Activated CD8-positive, alpha-beta T cell treated with anti-CD3 and anti-CD28 coated beads for 36 hours (primary cell): ENCODE measurements around the gene SMC5. TPM values are rescaled to one million over a fixed set of nuclear protein-coding genes. Genes with fewer than 3 reads are reported as not detected.

Experiments
- ATAC-seq: fragments of 200-7000 bp; cut with Tn5 transposase; one replicate; pipeline ENCODE4 v1.10.0; 2021; ENCODE audit warnings: mild to moderate bottlenecking, moderate library complexity
- CTCF ChIA-PET: fragments of 350-600 bp; sonication (Branson Sonifier 250); formaldehyde crosslinking; loops from one replicate; lab custom pipeline; 2021; ENCODE audit warnings: antibody characterized with exemption; lab: Charles Lee
- POLR2A ChIA-PET: fragments of 350-600 bp; sonication (Branson Sonifier 250); formaldehyde crosslinking; loops from one replicate; lab custom pipeline; 2021; ENCODE audit warnings: antibody characterized with exemption; lab: Charles Lee
- DNase-seq: peaks from one replicate; pipeline ENCODE4 v3.0.0-alpha.2; 2020
- H3K27ac Mint-ChIP-seq: one replicate; pipeline ENCODE4 v1.8.0; 2021; ENCODE audit warnings: mild to moderate bottlenecking, mixed read lengths
- H3K27me3 Mint-ChIP-seq: one replicate; pipeline ENCODE4 v1.8.0; 2021; ENCODE audit warnings: mixed read lengths
- H3K36me3 Mint-ChIP-seq: one replicate; pipeline ENCODE4 v1.8.0; 2021; ENCODE audit warnings: low read depth, mixed read lengths
- H3K4me1 Mint-ChIP-seq: one replicate; pipeline ENCODE4 v1.8.0; 2021; ENCODE audit warnings: low read depth, mixed read lengths
- H3K4me3 Mint-ChIP-seq: one replicate; pipeline ENCODE4 v1.8.0; 2021; ENCODE audit warnings: mild to moderate bottlenecking, moderate library complexity, mixed read lengths
- H3K9me3 Mint-ChIP-seq: one replicate; pipeline ENCODE4 v1.8.0; 2021; ENCODE audit warnings: mixed read lengths
- CTCF ChIP-seq: fragments of 200-600 bp; IDR thresholded peaks from one replicate; pipeline ENCODE4 v1.8.0; 2022; ENCODE audit warnings: antibody characterized with exemption, mild to moderate bottlenecking
- intact Hi-C: fragments of 100-400 bp; cut with micrococcal nuclease; formaldehyde crosslinking; loops from one replicate; pipeline ENCODE4 v1.10.0; 2022
- total RNA-seq, 2 experiments: library from RNA; stranded (reverse); gene quantifications; one replicate each; pipeline ENCODE4 v1.2.3, GENCODE V29; 2021

Gene SMC5
- total RNA-seq, 2 experiments from 2014 or later: 30.9 to 32.0 TPM

GRCh38 chr9:70257991-70258691, 637 bp upstream of the SMC5 start:
- H3K9me3 Mint-ChIP-seq: no peaks in the 10 kb centered on the region
- peak overlapping the region; percentile 93 for H3K4me3 Mint-ChIP-seq
- no peak for TF ChIP-seq CTCF
- ATAC-seq (peak; percentile 42), DNase-seq (peak; percentile 47)
- H3K27ac Mint-ChIP-seq: peak overlapping the region; percentile 98
- H3K27me3 Mint-ChIP-seq: no peaks in the 10 kb centered on the region
- H3K36me3 Mint-ChIP-seq: peaks cover 36% of the 10 kb centered on the region
- H3K4me1 Mint-ChIP-seq: peaks cover 50% of the 10 kb centered on the region
- intact Hi-C loops: loop anchor here (2.0 kb wide), 1 partner anchor 153 kb away; no protein-coding TSS in a partner anchor
- ChIA-PET CTCF (interaction anchor here (0.9 to 1.5 kb wide), 3 partner anchors 145 to 345 kb away, joined by 3 to 4 read pairs (median 3); no protein-coding TSS in a partner anchor), POLR2A (interaction anchor here (0.8 to 2.6 kb wide), 7 partner anchors 28 to 499 kb away, joined by 3 to 7 read pairs (median 4); partner anchors contain the start of gene PTAR1)

- Mint-ChIP-seq H3K4me3 (peak overlapping the region; percentile 93), H3K9me3 (no peaks in the 10 kb centered on the region), H3K4me1 (peaks cover 53% of the 10 kb centered on the region), H3K27ac (peak overlapping the region; percentile 98), H3K27me3 (no peaks in the 10 kb centered on the region), H3K36me3 (peaks cover 38% of the 10 kb centered on the region)
- DNase-seq (no peak), ATAC-seq (no peak)
- ChIA-PET POLR2A (interaction anchor here (1.0 to 1.1 kb wide), 2 partner anchors 153 to 500 kb away, joined by 3 to 4 read pairs; partner anchors contain the start of gene PTAR1), CTCF (no interaction called here)
- TF ChIP-seq CTCF: no peak
- intact Hi-C loops: no loop called here
Observed at GRCh38 chr9:70259512-70259802, 679 bp downstream of the SMC5 start.

GRCh38 chr9:70260007-70260443, 1.2 kb downstream of the SMC5 start:
- no peaks in the 10 kb centered on the region for H3K27me3 Mint-ChIP-seq
- ATAC-seq (no peak), DNase-seq (no peak)
- no peaks in the 10 kb centered on the region for H3K9me3 Mint-ChIP-seq
- peak overlapping the region; percentile 51 for H3K27ac Mint-ChIP-seq
- ChIA-PET POLR2A (no interaction called here), CTCF (interaction anchor here (0.9 to 1.2 kb wide), 2 partner anchors 81 to 161 kb away, joined by 3 to 5 read pairs; no protein-coding TSS in a partner anchor)
- H3K4me3 Mint-ChIP-seq: peak overlapping the region; percentile 93
- H3K4me1 Mint-ChIP-seq: peaks cover 57% of the 10 kb centered on the region
- intact Hi-C loops: no loop called here
- peaks cover 43% of the 10 kb centered on the region for H3K36me3 Mint-ChIP-seq
- no peak for TF ChIP-seq CTCF

- Mint-ChIP-seq H3K4me3 (peak overlapping the region; percentile 93), H3K27me3 (no peaks in the 10 kb centered on the region), H3K27ac (peak overlapping the region; percentile 55), H3K9me3 (no peaks in the 10 kb centered on the region), H3K36me3 (peaks cover 44% of the 10 kb centered on the region), H3K4me1 (peaks cover 58% of the 10 kb centered on the region)
- CTCF ChIA-PET: interaction anchor here (0.9 to 1.2 kb wide), 2 partner anchors 80 to 160 kb away, joined by 3 to 5 read pairs; no protein-coding TSS in a partner anchor
- ATAC-seq (no peak), DNase-seq (no peak)
- POLR2A ChIA-PET: no interaction called here
- intact Hi-C loops: no loop called here
- TF ChIP-seq CTCF: no peak
Observed at GRCh38 chr9:70260606-70261005, 1.8 kb downstream of the SMC5 start.
